ENCODE measurements around the gene FKRP.
A peak's percentile ranks its signal among the peaks of the same experiment; 100 is the strongest.

Gene FKRP

GRCh38 chr19:46719629-46720502 is 26.0 kb upstream of the FKRP start:
- DNase-seq: no peak

- DNase-seq: no peak
Measured at GRCh38 chr19:46720503-46721239, 25.2 kb upstream of the FKRP start.

- no peak for DNase-seq
Measured at GRCh38 chr19:46721269-46722003, 24.4 kb upstream of the FKRP start.

- no peak for DNase-seq
Measured at GRCh38 chr19:46722004-46722380, 23.9 kb upstream of the FKRP start.

- DNase-seq: no peak
Measured at GRCh38 chr19:46722421-46723022, 23.3 kb upstream of the FKRP start.

- no peak for DNase-seq
Measured at GRCh38 chr19:46723023-46723461, 22.8 kb upstream of the FKRP start.

- no peak for DNase-seq
Measured at GRCh38 chr19:46723471-46723870, 22.4 kb upstream of the FKRP start.

GRCh38 chr19:46724468-46724867 is 21.4 kb upstream of the FKRP start:
- DNase-seq: no peak

- no peak for DNase-seq
Measured at GRCh38 chr19:46725036-46725820, 20.6 kb upstream of the FKRP start.

GRCh38 chr19:46725859-46726393 is 19.9 kb upstream of the FKRP start:
- no peak for DNase-seq

GRCh38 chr19:46726551-46726950 is 19.3 kb upstream of the FKRP start:
- no peak for DNase-seq

GRCh38 chr19:46726971-46727501 is 18.8 kb upstream of the FKRP start:
- no peak for DNase-seq

GRCh38 chr19:46727757-46728156 is 18.1 kb upstream of the FKRP start:
- DNase-seq: no peak

GRCh38 chr19:46728208-46728607 is 17.6 kb upstream of the FKRP start:
- DNase-seq: no peak

GRCh38 chr19:46728693-46729339 is 17.0 kb upstream of the FKRP start:
- peak; percentile 76 for DNase-seq

GRCh38 chr19:46729696-46730095 is 16.2 kb upstream of the FKRP start:
- DNase-seq: no peak

GRCh38 chr19:46730187-46730586 is 15.7 kb upstream of the FKRP start:
- DNase-seq: no peak

GRCh38 chr19:46730595-46730994 is 15.3 kb upstream of the FKRP start:
- DNase-seq: no peak

- DNase-seq: no peak
Measured at GRCh38 chr19:46731007-46731501, 14.8 kb upstream of the FKRP start.

- DNase-seq: no peak
Measured at GRCh38 chr19:46731584-46731983, 14.3 kb upstream of the FKRP start.

Measured in stimulated activated CD4-positive, alpha-beta T cell treated with anti-CD3 and anti-CD28 coated beads, Interleukin-1b, Interleukin-23, amount 100 ng/mL, for 48 hours (primary cell).